HG03103 (cell line): ENCODE results near the gene DYNC1I1.
"Not testable (repeated sequence)": the region's sequence is repeated elsewhere in the genome, so short reads cannot be mapped to it uniquely, and the experiment has no call there.

Experiments used
- ATAC-seq: cut with Tn5 transposase; IDR thresholded peaks from one replicate; pipeline ENCODE4 v1.9.1; 2021; ENCODE audit warnings: low read depth; ENCODE audit not compliant: unreplicated experiment

Gene DYNC1I1

DNA sequence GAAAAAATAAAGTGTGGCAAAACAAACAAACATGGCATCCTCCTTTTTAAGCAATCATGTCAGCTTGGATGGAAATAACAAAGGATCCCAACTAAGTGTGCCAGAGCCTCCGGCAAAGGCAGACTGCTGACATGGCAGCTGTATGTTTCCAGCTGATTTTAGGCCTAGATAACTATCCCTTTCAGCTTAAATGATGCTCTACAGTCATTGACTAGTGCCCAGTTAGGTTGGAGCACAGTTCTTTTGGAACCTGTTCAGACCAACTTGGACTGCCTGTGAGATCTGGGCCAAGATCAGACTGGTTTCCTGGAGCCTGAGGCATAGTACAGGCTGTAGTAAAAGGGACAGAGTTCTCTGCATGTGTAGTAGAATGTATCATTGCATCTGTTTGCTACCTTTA, 128.7 kb downstream of the DYNC1I1 start:
- no peak for ATAC-seq

- ATAC-seq = no peak
Measured at GRCh38 chr7:95904099-95904498, 131.7 kb downstream of the DYNC1I1 start.

DNA sequence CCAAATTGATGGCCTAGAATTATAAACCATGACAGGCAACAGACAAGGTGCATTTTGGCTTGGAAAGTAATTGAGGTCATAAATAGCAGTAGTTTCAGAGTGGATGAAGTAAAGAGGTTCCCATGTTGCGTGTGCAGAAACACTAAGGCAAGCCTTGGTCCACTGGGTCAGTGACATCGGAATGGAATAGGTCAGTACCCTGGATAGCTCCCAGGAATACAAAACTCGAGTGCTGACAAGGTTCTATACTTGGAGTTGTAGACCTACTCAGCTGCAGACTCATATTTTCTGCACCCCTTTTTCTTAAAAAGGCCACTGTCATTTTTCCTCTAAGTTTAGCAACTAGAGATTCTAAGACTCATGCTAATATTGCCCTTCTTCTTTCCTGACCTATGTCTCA, 132.8 kb downstream of the DYNC1I1 start:
- ATAC-seq = no peak

- ATAC-seq = no peak
Measured at GRCh38 chr7:95906851-95907250, 134.5 kb downstream of the DYNC1I1 start.

- no peak for ATAC-seq
Measured at GRCh38 chr7:95907337-95907736, 135.0 kb downstream of the DYNC1I1 start.

DNA sequence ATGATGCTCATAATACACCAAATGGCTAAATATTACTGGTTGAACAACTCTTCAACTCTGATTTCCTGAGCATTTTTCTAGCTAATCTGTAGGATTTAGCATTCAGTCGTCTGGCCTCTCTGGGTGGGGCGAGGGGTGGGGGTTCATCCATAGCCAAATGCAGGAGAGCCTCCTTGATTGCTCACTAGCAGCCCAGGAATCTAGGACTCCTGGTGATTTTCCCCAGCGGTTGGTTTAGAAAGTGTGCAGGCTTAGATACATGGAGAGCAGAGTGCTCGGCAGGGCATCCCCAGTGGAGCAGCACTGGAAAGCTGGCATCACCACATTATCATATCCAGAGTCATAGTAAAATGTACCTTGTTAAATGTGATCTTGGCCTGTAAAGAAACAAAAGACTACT, 136.1 kb downstream of the DYNC1I1 start:
- ATAC-seq = no peak

- ATAC-seq = no peak
Measured at GRCh38 chr7:95910341-95910740, 138.0 kb downstream of the DYNC1I1 start.

DNA sequence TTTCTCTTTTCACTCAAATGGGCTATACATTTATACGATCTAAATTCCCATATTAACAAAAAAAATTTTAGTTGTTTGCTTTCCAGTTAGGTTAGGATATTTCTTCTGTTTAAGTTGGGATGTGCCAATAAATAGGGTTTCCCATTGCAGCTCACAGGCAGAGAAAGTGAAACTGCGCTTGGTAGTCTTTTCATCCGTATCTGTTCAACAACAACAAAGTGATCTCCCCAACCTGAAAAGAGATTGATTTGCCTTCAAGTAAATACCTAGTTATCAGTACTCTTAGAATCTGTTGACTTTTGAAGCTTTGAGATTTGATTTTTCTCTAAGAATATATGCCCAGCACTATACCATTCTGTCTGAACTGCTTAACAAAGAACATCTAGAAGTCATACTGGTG, 143.4 kb downstream of the DYNC1I1 start:
- ATAC-seq = no peak

GRCh38 chr7:95916573-95917297, 144.4 kb downstream of the DYNC1I1 start:
- ATAC-seq = no peak

DNA sequence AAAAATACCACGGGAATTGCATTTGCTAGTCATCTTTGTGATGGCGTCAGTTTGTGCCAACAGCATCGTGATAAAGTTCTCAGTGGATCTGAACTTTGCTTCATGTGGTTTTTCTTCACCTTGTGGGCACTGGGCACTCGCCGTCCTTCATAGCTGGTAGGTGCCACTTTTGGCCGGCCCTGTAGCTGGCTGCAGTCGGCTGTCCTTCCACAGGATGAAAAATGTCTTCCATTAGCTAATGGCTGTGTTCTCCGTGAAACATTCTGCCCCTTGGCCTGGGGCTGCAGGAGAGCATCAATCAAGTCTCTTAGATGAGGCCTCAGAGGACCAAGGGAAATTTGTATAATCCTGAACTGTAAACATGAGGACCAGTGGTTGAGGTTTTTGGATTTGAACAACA, 145.3 kb downstream of the DYNC1I1 start:
- ATAC-seq = no peak

GRCh38 chr7:95919556-95919955, 147.2 kb downstream of the DYNC1I1 start:
- ATAC-seq = no peak

DNA sequence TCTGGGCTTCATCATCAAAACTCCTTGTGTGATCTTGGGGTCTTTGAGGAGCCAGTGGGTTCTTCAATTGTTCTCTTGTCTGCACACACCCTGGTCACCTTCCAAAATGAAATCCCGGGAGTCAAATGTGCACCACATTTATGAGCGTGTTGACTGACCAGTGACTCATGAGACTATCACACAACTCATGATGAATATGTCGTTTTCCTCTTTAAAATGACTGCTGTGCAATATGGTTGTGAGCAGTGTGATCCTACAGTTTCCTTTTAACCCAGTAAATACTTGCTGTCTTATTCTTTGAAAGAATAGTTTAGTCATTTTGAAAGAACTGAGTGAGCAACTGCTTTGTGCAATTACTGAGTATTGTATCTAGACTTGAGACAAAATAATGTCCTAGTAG, 149.2 kb downstream of the DYNC1I1 start:
- no peak for ATAC-seq

DNA sequence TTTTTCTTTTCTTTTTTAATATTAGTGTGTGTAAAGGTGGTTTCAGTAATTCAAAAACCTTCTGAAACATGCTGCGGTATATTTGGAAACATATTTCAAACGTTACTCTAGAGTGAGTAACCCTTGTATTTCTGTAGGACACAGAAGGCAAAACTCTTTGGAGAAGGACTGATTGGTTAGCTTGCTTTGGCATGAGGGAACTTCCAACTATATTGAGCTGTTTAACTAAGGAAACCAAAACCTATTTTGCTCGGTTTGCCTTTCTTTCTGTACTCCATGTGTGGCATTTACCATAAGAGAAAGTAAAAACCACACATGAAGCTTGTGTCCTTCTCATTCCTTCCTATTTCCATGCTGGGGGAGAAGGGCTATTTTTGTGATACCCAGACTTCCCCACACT, 149.8 kb downstream of the DYNC1I1 start:
- no peak for ATAC-seq

GRCh38 chr7:95925236-95925635, 152.9 kb downstream of the DYNC1I1 start:
- no peak for ATAC-seq

- ATAC-seq = no peak
Measured at GRCh38 chr7:95925971-95926370, 153.6 kb downstream of the DYNC1I1 start.

DNA sequence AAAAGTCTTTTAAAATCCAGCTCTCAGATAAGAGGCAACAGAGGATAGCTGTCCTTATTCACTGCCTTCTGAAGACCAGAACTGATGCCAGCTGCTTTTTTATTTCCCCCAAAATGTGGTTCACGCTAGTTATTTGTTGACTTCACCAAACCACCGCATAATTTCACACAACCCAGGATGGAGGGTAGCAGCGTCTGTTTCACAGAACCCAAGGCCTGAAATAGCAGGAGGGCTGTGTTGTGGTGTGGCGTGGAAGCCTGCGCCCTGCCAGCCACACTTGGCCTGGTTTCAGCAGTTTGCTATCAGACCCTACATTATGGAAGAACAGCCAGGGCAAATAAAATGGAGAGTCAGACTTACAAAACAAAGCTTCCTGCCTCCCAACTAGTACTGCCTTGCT, 155.4 kb downstream of the DYNC1I1 start:
- ATAC-seq = no peak

- no peak for ATAC-seq
Measured at GRCh38 chr7:95929710-95930280, 157.4 kb downstream of the DYNC1I1 start.

DNA sequence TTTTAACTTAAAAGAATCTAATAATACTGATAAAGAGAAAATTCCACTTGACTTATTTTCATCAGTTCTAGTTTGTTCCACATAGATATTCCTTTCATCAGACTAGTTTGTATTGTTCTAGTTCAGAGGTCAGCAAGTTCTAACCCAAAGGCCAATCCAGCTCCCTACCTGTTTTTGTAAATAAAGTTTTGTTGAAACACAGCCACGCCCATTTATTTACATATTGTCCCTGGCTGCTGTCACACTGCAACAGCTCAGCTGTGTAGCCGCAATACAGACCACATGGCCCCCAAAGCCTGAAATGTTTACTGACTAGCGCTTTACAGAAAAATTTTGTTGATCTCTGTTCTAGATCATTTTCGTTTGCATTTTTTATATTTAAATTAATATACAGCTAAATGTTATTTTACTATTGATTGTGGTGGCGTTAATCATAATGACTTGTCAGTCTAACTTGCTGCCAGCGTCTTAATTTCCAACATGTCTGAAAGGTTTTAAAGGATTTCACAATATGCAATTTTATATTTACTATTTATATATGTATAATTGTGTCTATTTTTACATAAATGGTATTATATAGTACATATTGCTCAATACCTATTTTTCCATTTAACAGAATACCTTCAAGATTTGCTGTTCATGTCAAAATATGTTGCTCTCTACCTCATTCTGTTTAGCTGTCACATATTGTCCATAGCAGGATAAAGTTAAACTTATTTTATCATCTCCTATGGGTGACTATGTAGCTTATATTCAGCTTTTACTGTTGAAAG, 159.3 kb downstream of the DYNC1I1 start:
- no peak for ATAC-seq

- ATAC-seq = no peak
Measured at GRCh38 chr7:95933618-95934017, 161.3 kb downstream of the DYNC1I1 start.

- not testable (repeated sequence) for ATAC-seq
Measured at GRCh38 chr7:95944867-95945266, 172.5 kb downstream of the DYNC1I1 start.

GRCh38 chr7:95950698-95951097, 178.3 kb downstream of the DYNC1I1 start:
- ATAC-seq = no peak

GRCh38 chr7:95951531-95951930, 179.2 kb downstream of the DYNC1I1 start:
- ATAC-seq = no peak
